WI38 (cell line): ENCODE results near the gene PAK5.

ENCODE experiments used
- H3K4me3 ChIP-seq: 2 replicates; pipeline ENCODE4 v1.5.1; 2011; ENCODE audit warnings: low read depth, mild to moderate bottlenecking, control low read depth, low read length
- TF ChIP-seq, protein P1 (sequence below): IDR thresholded peaks from 2 replicates; pipeline ENCODE4 v1.5.1; 2012; ENCODE audit warnings: low read depth, mild to moderate bottlenecking, control low read depth, low read length

Gene PAK5

DNA sequence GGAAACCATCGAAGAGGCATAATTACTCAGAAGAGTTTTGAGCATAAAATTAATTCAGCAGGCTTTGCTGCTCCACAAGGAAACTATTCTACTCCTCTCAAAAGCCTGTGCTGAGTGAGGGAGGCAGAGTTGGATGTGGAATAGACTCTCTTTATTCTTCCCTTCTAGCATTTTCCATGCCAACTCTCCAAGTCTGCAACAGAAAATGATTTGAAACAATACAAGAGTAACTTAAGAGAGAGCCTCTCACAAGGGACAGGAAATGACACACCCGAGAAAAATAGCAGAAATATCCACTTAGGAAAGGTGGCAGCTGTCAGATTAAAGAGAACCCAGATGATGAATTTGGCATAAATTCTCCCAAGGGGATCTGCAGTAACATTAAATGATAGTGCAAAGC is 350.8 kb downstream of the PAK5 start:
- TF ChIP-seq, protein P1, sequence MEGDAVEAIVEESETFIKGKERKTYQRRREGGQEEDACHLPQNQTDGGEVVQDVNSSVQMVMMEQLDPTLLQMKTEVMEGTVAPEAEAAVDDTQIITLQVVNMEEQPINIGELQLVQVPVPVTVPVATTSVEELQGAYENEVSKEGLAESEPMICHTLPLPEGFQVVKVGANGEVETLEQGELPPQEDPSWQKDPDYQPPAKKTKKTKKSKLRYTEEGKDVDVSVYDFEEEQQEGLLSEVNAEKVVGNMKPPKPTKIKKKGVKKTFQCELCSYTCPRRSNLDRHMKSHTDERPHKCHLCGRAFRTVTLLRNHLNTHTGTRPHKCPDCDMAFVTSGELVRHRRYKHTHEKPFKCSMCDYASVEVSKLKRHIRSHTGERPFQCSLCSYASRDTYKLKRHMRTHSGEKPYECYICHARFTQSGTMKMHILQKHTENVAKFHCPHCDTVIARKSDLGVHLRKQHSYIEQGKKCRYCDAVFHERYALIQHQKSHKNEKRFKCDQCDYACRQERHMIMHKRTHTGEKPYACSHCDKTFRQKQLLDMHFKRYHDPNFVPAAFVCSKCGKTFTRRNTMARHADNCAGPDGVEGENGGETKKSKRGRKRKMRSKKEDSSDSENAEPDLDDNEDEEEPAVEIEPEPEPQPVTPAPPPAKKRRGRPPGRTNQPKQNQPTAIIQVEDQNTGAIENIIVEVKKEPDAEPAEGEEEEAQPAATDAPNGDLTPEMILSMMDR, result no peak
- H3K4me3 ChIP-seq, result no peak overlapping the region
